ENCODE measurements around the gene CIAO3.
"Not testable (repeated sequence)": the region's sequence is repeated elsewhere in the genome, so short reads cannot be mapped to it uniquely, and the experiment has no call there.

- TF ChIP-seq POLR2A (IDR thresholded peaks at IDR 0.05; ENCODE audit: low read length); GATA1 (IDR thresholded peaks at IDR 0.05; ENCODE audit: low read depth, low read length): not testable (repeated sequence)
These were observed 13.4 kb upstream of the CIAO3 start for GRCh38 chr16:754121-754607.
